Stomach (tissue), 4 donors: ENCODE data around the gene GPR15.

Experiments used
- CTCF ChIP-seq, 7 experiments: fragments of 450-650 bp in 4 of 7; fragments of 200-600 bp in 3 of 7; sonication (generic) in 3 of 7; IDR thresholded peaks; one replicate each; pipeline ENCODE4 v1.5.1; 2016 to 2019; ENCODE audit warnings: antibody characterized with exemption in 7 of 7, control low read depth in 2 of 7, mild to moderate bottlenecking in 1 of 7
- POLR2A ChIP-seq, 4 donors: fragments of 450-650 bp; IDR thresholded peaks; one replicate each; pipeline ENCODE4 v1.6.1; 2016; ENCODE audit warnings: antibody characterized with exemption in 4 of 4, control low read depth in 2 of 4, mild to moderate bottlenecking in 1 of 4, moderate library complexity in 1 of 4
- POLR2AphosphoS5 ChIP-seq, 3 donors: sonication (generic); formaldehyde crosslinking; IDR thresholded peaks; one replicate each; pipeline ENCODE4 v1.6.1; 2016; ENCODE audit warnings: antibody characterized with exemption in 3 of 3

DNA sequence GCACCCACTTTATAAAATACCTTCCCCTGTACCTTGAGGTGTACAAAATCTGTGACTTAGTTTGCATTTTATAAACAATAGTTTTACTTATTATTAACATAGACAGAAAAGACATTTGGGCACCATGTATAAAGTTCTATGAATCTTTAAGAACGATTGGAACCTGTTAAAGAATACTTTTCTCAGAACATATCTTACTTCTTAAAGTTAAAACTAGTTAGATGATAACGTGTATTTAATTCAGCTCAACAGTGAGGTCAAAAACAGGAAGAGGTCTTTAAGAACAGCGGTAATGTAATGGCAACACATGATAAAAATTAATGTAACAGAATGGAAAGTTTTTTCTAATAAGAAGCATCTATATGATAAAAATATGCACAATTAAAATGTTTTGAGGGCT lies 36.6 kb downstream of the GPR15 start:
- TF ChIP-seq CTCF (IDR thresholded peaks at IDR 0.05) (no peak), POLR2A (IDR thresholded peaks at IDR 0.05) (no peak), POLR2AphosphoS5 (IDR thresholded peaks at IDR 0.05) (no peak)
